H9 (cell line): ENCODE data around the gene TMCO4. TPM values are rescaled to one million over a fixed set of nuclear protein-coding genes. Genes with fewer than 3 reads are reported as not detected.

Experiments used
- DNase-seq: peaks from one replicate; pipeline ENCODE4 v3.0.0-alpha.2; 2017
- H2AFZ ChIP-seq: one replicate; pipeline ENCODE4 v1.6.1; 2013; ENCODE audit warnings: mild to moderate bottlenecking, low read length, control low read depth, moderate library complexity
- H2AK5ac ChIP-seq: 2 replicates; pipeline ENCODE4 v1.6.1; 2013; ENCODE audit warnings: low read length, control low read depth, mixed read lengths; ENCODE audit not compliant: insufficient read length
- H2BK120ac ChIP-seq: one replicate; pipeline ENCODE4 v1.6.1; 2013; ENCODE audit warnings: low read depth, mild to moderate bottlenecking, low read length, control low read depth, inconsistent platforms; ENCODE audit not compliant: poor library complexity, severe bottlenecking
- H2BK12ac ChIP-seq: 2 replicates; pipeline ENCODE4 v1.6.1; 2013; ENCODE audit warnings: low read length, control low read depth, mixed read lengths, low read depth; ENCODE audit not compliant: insufficient read length
- H2BK15ac ChIP-seq: 2 replicates; pipeline ENCODE4 v1.6.1; 2013; ENCODE audit warnings: low read depth, low read length, control low read depth
- H2BK20ac ChIP-seq: one replicate; pipeline ENCODE4 v1.6.1; 2013; ENCODE audit warnings: low read depth, mild to moderate bottlenecking, low read length, control low read depth, inconsistent platforms; ENCODE audit not compliant: poor library complexity, severe bottlenecking
- H2BK5ac ChIP-seq: 2 replicates; pipeline ENCODE4 v1.6.1; 2013; ENCODE audit warnings: low read length, control low read depth, mixed read lengths; ENCODE audit not compliant: insufficient read length
- H3K14ac ChIP-seq: 2 replicates; pipeline ENCODE4 v1.6.1; 2013; ENCODE audit warnings: low read length, control low read depth; ENCODE audit not compliant: insufficient read depth
- H3K18ac ChIP-seq: 2 replicates; pipeline ENCODE4 v1.6.1; 2013; ENCODE audit warnings: low read depth, mild to moderate bottlenecking, mixed read lengths, low read length, control low read depth; ENCODE audit not compliant: insufficient read length
- H3K23ac ChIP-seq: 2 replicates; pipeline ENCODE4 v1.6.1; 2013; ENCODE audit warnings: low read length, control low read depth, mixed read lengths, low read depth; ENCODE audit not compliant: insufficient read length
- H3K23me2 ChIP-seq: 2 replicates; pipeline ENCODE4 v1.6.1; 2013; ENCODE audit warnings: low read depth, mild to moderate bottlenecking, mixed read lengths, low read length, control low read depth; ENCODE audit not compliant: insufficient read length, poor library complexity, severe bottlenecking
- H3K27ac ChIP-seq: 2 replicates; pipeline ENCODE4 v1.5.1; 2013; ENCODE audit warnings: low read length, control low read depth, mixed read lengths, low read depth; ENCODE audit not compliant: insufficient read length
- H3K27me3 ChIP-seq: 2 replicates; pipeline ENCODE4 v1.6.1; 2013; ENCODE audit warnings: low read length, control low read depth, inconsistent platforms; ENCODE audit not compliant: insufficient read depth
- H3K4ac ChIP-seq: 2 replicates; pipeline ENCODE4 v1.6.1; 2013; ENCODE audit warnings: low read depth, mild to moderate bottlenecking, control low read depth, inconsistent platforms, low read length, moderate library complexity
- H3K4me1 ChIP-seq: 2 replicates; pipeline ENCODE4 v1.6.1; 2013; ENCODE audit warnings: low read length, control low read depth, inconsistent platforms; ENCODE audit not compliant: insufficient read depth
- H3K4me2 ChIP-seq: 2 replicates; pipeline ENCODE4 v1.6.1; 2013; ENCODE audit warnings: low read length, control low read depth, mixed read lengths; ENCODE audit not compliant: insufficient read length, insufficient read depth
- H3K56ac ChIP-seq: 2 replicates; pipeline ENCODE4 v1.6.1; 2013; ENCODE audit warnings: low read depth, mild to moderate bottlenecking, mixed read lengths, low read length, control low read depth; ENCODE audit not compliant: insufficient read length
- H3K79me1 ChIP-seq: 2 replicates; pipeline ENCODE4 v1.6.1; 2013; ENCODE audit warnings: low read depth, mild to moderate bottlenecking, moderate library complexity, low read length, control low read depth, inconsistent platforms; ENCODE audit not compliant: insufficient read depth, poor library complexity, severe bottlenecking
- H3K79me2 ChIP-seq: 2 replicates; pipeline ENCODE4 v1.6.1; 2013; ENCODE audit warnings: low read length, control low read depth, inconsistent platforms; ENCODE audit not compliant: insufficient read depth
- H3K9ac ChIP-seq: 2 replicates; pipeline ENCODE4 v1.6.1; 2013; ENCODE audit warnings: low read length, control low read depth, mixed read lengths; ENCODE audit not compliant: insufficient read length; ENCODE audit errors: extremely low read depth
- H3K9me3 ChIP-seq: one replicate; pipeline ENCODE4 v1.6.1; 2013; ENCODE audit warnings: low read depth, low read length, inconsistent platforms; ENCODE audit not compliant: control insufficient read depth
- H3T11ph ChIP-seq: one replicate; pipeline ENCODE4 v1.6.1; 2013; ENCODE audit warnings: mild to moderate bottlenecking, low read length, control low read depth, inconsistent platforms
- H4K20me1 ChIP-seq: one replicate; pipeline ENCODE4 v1.6.1; 2013; ENCODE audit not compliant: control insufficient read depth, insufficient read length, insufficient read depth
- H4K5ac ChIP-seq: 2 replicates; pipeline ENCODE4 v1.6.1; 2013; ENCODE audit warnings: low read depth, mild to moderate bottlenecking, mixed read lengths, low read length, control low read depth; ENCODE audit not compliant: insufficient read length
- H4K8ac ChIP-seq: replicated peaks from 2 replicates; pipeline ENCODE4 v1.6.1; 2013; ENCODE audit warnings: low read length, control low read depth, mixed read lengths, low read depth; ENCODE audit not compliant: insufficient read length
- H4K91ac ChIP-seq: 2 replicates; pipeline ENCODE4 v1.6.1; 2013; ENCODE audit warnings: low read depth, mild to moderate bottlenecking, moderate library complexity, mixed read lengths, low read length, control low read depth; ENCODE audit not compliant: insufficient read length
- H3K27ac Mint-ChIP-seq, 3 experiments: 2 replicates in 2 of 3; 3 replicates in 1 of 3; pipeline ENCODE4 v1.8.0; 2020 to 2021; ENCODE audit warnings: mixed read lengths in 3 of 3, mild to moderate bottlenecking in 1 of 3, moderate library complexity in 1 of 3
- H3K27me3 Mint-ChIP-seq: 2 replicates; pipeline ENCODE4 v1.8.0; 2021; ENCODE audit warnings: low read depth, mild to moderate bottlenecking, moderate library complexity, mixed read lengths
- H3K36me3 Mint-ChIP-seq, 3 experiments: 2 replicates in 2 of 3; 3 replicates in 1 of 3; pipeline ENCODE4 v1.8.0; 2020 to 2021; ENCODE audit warnings: low read depth in 3 of 3, mixed read lengths in 3 of 3; ENCODE audit not compliant: insufficient read depth in 1 of 3
- H3K4me1 Mint-ChIP-seq, 2 experiments: 2 replicates each; pipeline ENCODE4 v1.8.0; 2020; ENCODE audit warnings: mixed read lengths in 2 of 2
- H3K4me3 Mint-ChIP-seq, 2 experiments: 2 replicates in 1 of 2; 3 replicates in 1 of 2; pipeline ENCODE4 v1.8.0; 2020 to 2021; ENCODE audit warnings: mild to moderate bottlenecking in 2 of 2, mixed read lengths in 2 of 2, moderate library complexity in 1 of 2
- H3K9me3 Mint-ChIP-seq, 2 experiments: 2 replicates in 1 of 2; 3 replicates in 1 of 2; pipeline ENCODE4 v1.8.0; 2020; ENCODE audit warnings: mild to moderate bottlenecking in 2 of 2, mixed read lengths in 2 of 2, moderate library complexity in 1 of 2
- CTCF ChIP-seq: fragments of 200-600 bp; sonication (generic); conservative IDR thresholded peaks from 3 replicates; pipeline ENCODE4 v1.8.0; 2021; ENCODE audit warnings: antibody characterized with exemption, mild to moderate bottlenecking
- WGBS: extraction: QIAGEN DNeasy Blood & Tissue Kit; methylation state at CpG from one replicate; pipeline ENCODE4 v1.1.7; 2013; ENCODE audit warnings: missing lambda C conversion rate, low lambda C conversion rate, mixed read lengths; ENCODE audit not compliant: insufficient read length; ENCODE audit errors: extremely low coverage; 5-methylcytosine and 5-hydroxymethylcytosine counted together
- total RNA-seq: library from RNA; stranded (reverse); gene quantifications from 2 replicates; pipeline ENCODE4 v1.2.1, GENCODE V29; 2021

The TMCO4 gene
- total RNA-seq, 1 experiment from 2014 or later: 4.0 TPM

- no peak for DNase-seq
- H3K9ac ChIP-seq: no peak overlapping the region
- no peak overlapping the region for H2BK20ac ChIP-seq
- no peak overlapping the region for H3K4me2 ChIP-seq
- no peak overlapping the region for H2AFZ ChIP-seq
- H2BK15ac ChIP-seq: no peak overlapping the region
- H4K20me1 ChIP-seq: no peaks in the 10 kb centered on the region
- H3K4me3 Mint-ChIP-seq: no peak overlapping the region
- no peak overlapping the region for H4K5ac ChIP-seq
- H3K79me2 ChIP-seq: no peaks in the 10 kb centered on the region
- H3K27me3 ChIP-seq: no peaks in the 10 kb centered on the region
- H3K27me3 Mint-ChIP-seq: no peaks in the 10 kb centered on the region
- H3K23me2 ChIP-seq: no peaks in the 10 kb centered on the region
- no CpG with 5 or more reads among the region's 8 CpGs for WGBS
- H3K9me3 ChIP-seq: no peaks in the 10 kb centered on the region
- H3T11ph ChIP-seq: no peak overlapping the region
- TF ChIP-seq CTCF: no peak
- H3K56ac ChIP-seq: no peak overlapping the region
- no peaks in the 10 kb centered on the region for H3K9me3 Mint-ChIP-seq
- peaks cover 4% of the 10 kb centered on the region; the same call in 1 of the 2 replicates for H3K4me1 ChIP-seq
- H2BK5ac ChIP-seq: no peak overlapping the region
- H2AK5ac ChIP-seq: no peak overlapping the region
- no peak overlapping the region for H3K14ac ChIP-seq
- no peak overlapping the region for H4K8ac ChIP-seq
- no peak overlapping the region for H3K18ac ChIP-seq
- no peak overlapping the region for H3K23ac ChIP-seq
- H3K27ac ChIP-seq: no peak overlapping the region
- H4K91ac ChIP-seq: no peak overlapping the region
- no peaks in the 10 kb centered on the region for H3K79me1 ChIP-seq
- no peak overlapping the region for H3K4ac ChIP-seq
- H3K27ac Mint-ChIP-seq: no peak overlapping the region
- peaks cover 26 to 29% of the 10 kb centered on the region in 2 experiments for H3K4me1 Mint-ChIP-seq
- H2BK12ac ChIP-seq: no peak overlapping the region
- H3K36me3 Mint-ChIP-seq: no peaks in the 10 kb centered on the region
- no peak overlapping the region for H2BK120ac ChIP-seq
Observed at GRCh38 chr1:19708567-19709110, 91.1 kb downstream of the TMCO4 start.
